Natural killer cell (primary cell): Measurements from ENCODE around the gene APOL2. TPM values are rescaled to one million over a fixed set of nuclear protein-coding genes. Genes with fewer than 3 reads are reported as not detected.

Experiments
- ATAC-seq, 3 donors: fragments of 150-1000 bp in 2 of 3; fragments of 200-7000 bp in 1 of 3; cut with Tn5 transposase; 1 replicate in 1 of 3; 2 replicates in 2 of 3; pipeline ENCODE4 v1.10.0; 2021; ENCODE audit warnings: mild to moderate bottlenecking in 2 of 3, moderate library complexity in 2 of 3
- DNase-seq, 2 donors: peaks; one replicate each; pipeline versions ENCODE4 v3.0.0 to v3.0.0-alpha.2; 2013 to 2021; ENCODE audit warnings: mixed read lengths in 1 of 2
- H3K27ac ChIP-seq: one replicate; pipeline ENCODE4 v1.5.1; 2013; ENCODE audit warnings: mild to moderate bottlenecking, low read length
- H3K27me3 ChIP-seq: one replicate; pipeline ENCODE4 v1.6.1; 2013; ENCODE audit warnings: low read length; ENCODE audit not compliant: control insufficient read depth, insufficient read depth
- H3K36me3 ChIP-seq: one replicate; pipeline ENCODE4 v1.6.1; 2013; ENCODE audit warnings: low read length; ENCODE audit not compliant: control insufficient read depth, insufficient read depth
- H3K4me1 ChIP-seq: one replicate; pipeline ENCODE4 v1.6.1; 2013; ENCODE audit warnings: low read length; ENCODE audit not compliant: control insufficient read depth, insufficient read depth
- H3K4me3 ChIP-seq: one replicate; pipeline ENCODE4 v1.5.1; 2013; ENCODE audit warnings: low read length
- H3K9me3 ChIP-seq: one replicate; pipeline ENCODE4 v1.6.1; 2013; ENCODE audit warnings: low read length; ENCODE audit not compliant: control insufficient read depth, insufficient read depth
- H3K27ac Mint-ChIP-seq, 2 donors: one replicate each; pipeline ENCODE4 v1.8.0; 2022; ENCODE audit warnings: mild to moderate bottlenecking in 2 of 2, mixed read lengths in 2 of 2, moderate library complexity in 1 of 2
- H3K27me3 Mint-ChIP-seq, 2 donors: one replicate each; pipeline ENCODE4 v1.8.0; 2022; ENCODE audit warnings: low read depth in 2 of 2, mixed read lengths in 2 of 2
- H3K36me3 Mint-ChIP-seq: one replicate; pipeline ENCODE4 v1.8.0; 2022; ENCODE audit warnings: mixed read lengths
- H3K4me1 Mint-ChIP-seq, 2 donors: one replicate each; pipeline ENCODE4 v1.8.0; 2022; ENCODE audit warnings: mixed read lengths in 2 of 2
- H3K4me3 Mint-ChIP-seq: one replicate; pipeline ENCODE4 v1.8.0; 2022; ENCODE audit warnings: mild to moderate bottlenecking, moderate library complexity, mixed read lengths
- H3K9me3 Mint-ChIP-seq, 2 donors: one replicate each; pipeline ENCODE4 v1.8.0; 2022; ENCODE audit warnings: mixed read lengths in 2 of 2
- CTCF ChIP-seq: fragments of 200-600 bp; IDR thresholded peaks from one replicate; pipeline ENCODE4 v1.8.0; 2022; ENCODE audit warnings: antibody characterized with exemption
- WGBS: methylation state at CpG from one replicate; pipeline ENCODE4 v1.1.7; 2013; ENCODE audit warnings: missing lambda C conversion rate; ENCODE audit not compliant: insufficient coverage; 5-methylcytosine and 5-hydroxymethylcytosine counted together
- intact Hi-C: fragments of 100-400 bp; cut with micrococcal nuclease; formaldehyde crosslinking; loops from one replicate; pipeline ENCODE4 v1.14.2; 2022
- total RNA-seq, 4 donors: library from RNA; stranded (reverse); fragments of 120-200 nt in 1 of 4; gene quantifications; one replicate each; pipeline versions ENCODE4 v1.2.3 to v1.2.4, GENCODE V29; 2013 to 2022

The APOL2 gene
- total RNA-seq, 3 donors from 2014 or later (not counting 1 experiment from before 2014, with no cell fraction given) = 51.7 to 112 (median 67.2) TPM

- Histone ChIP-seq H3K4me1 (peaks cover 8% of the 10 kb centered on the region), H3K9me3 (no peaks in the 10 kb centered on the region), H3K36me3 (no peaks in the 10 kb centered on the region), H3K27ac (no peak overlapping the region), H3K4me3 (no peak overlapping the region), H3K27me3 (no peaks in the 10 kb centered on the region)
- no peaks in the 10 kb centered on the region for H3K36me3 Mint-ChIP-seq
- no peak overlapping the region for H3K27ac Mint-ChIP-seq
- H3K9me3 Mint-ChIP-seq = no peaks in the 10 kb centered on the region
- peaks cover 0 to 3% of the 10 kb centered on the region in 2 donors for H3K27me3 Mint-ChIP-seq
- ATAC-seq (no peak), DNase-seq (no peak)
- 87% methylated on average over 4 of the region's 5 CpGs for WGBS
- no peak overlapping the region for H3K4me3 Mint-ChIP-seq
- intact Hi-C loops = no loop called here
- no peak for TF ChIP-seq CTCF
- peaks cover 11 to 14% of the 10 kb centered on the region in 2 donors for H3K4me1 Mint-ChIP-seq
These were observed 8.6 kb upstream of the APOL2 start for GRCh38 chr22:36247955-36248354.

GRCh38 chr22:36246718-36247117, 7.4 kb upstream of the APOL2 start:
- DNase-seq = no peak
- WGBS = 79% methylated on average over 3 of the region's 3 CpGs
- ATAC-seq = no peak
- no peaks in the 10 kb centered on the region for H3K9me3 ChIP-seq
- H3K4me3 ChIP-seq = no peak overlapping the region
- Mint-ChIP-seq H3K27ac (no peak overlapping the region), H3K9me3 (peaks cover 0 to 3% of the 10 kb centered on the region in 2 donors), H3K36me3 (no peaks in the 10 kb centered on the region), H3K4me3 (no peak overlapping the region), H3K27me3 (peaks cover 0 to 3% of the 10 kb centered on the region in 2 donors), H3K4me1 (peaks cover 2% of the 10 kb centered on the region in 2 donors)
- H3K4me1 ChIP-seq = no peaks in the 10 kb centered on the region
- H3K27me3 ChIP-seq = no peaks in the 10 kb centered on the region
- H3K36me3 ChIP-seq = no peaks in the 10 kb centered on the region
- intact Hi-C loops = no loop called here
- no peak overlapping the region for H3K27ac ChIP-seq
- no peak for TF ChIP-seq CTCF

GRCh38 chr22:36245805-36246356, 6.6 kb upstream of the APOL2 start:
- H3K4me1 Mint-ChIP-seq = no peaks in the 10 kb centered on the region
- H3K4me3 Mint-ChIP-seq = no peak overlapping the region
- TF ChIP-seq CTCF = no peak
- H3K36me3 Mint-ChIP-seq = no peaks in the 10 kb centered on the region
- Histone ChIP-seq H3K4me1 (no peaks in the 10 kb centered on the region), H3K27me3 (no peaks in the 10 kb centered on the region), H3K4me3 (no peak overlapping the region), H3K36me3 (no peaks in the 10 kb centered on the region), H3K27ac (no peak overlapping the region), H3K9me3 (no peaks in the 10 kb centered on the region)
- H3K9me3 Mint-ChIP-seq = peaks cover 0 to 3% of the 10 kb centered on the region in 2 donors
- peaks cover 0 to 3% of the 10 kb centered on the region in 2 donors for H3K27me3 Mint-ChIP-seq
- WGBS = 89% methylated on average over 4 of the region's 4 CpGs
- no peak for DNase-seq
- H3K27ac Mint-ChIP-seq = no peak overlapping the region
- intact Hi-C loops = no loop called here
- no peak for ATAC-seq
